SK-N-SH (cell line): ENCODE measurements around the gene C3orf20. TPM values are rescaled to one million over a fixed set of nuclear protein-coding genes. Genes with fewer than 3 reads are reported as not detected.

Experiments
- CTCF ChIA-PET: fragments of 300-600, 350-600 bp; formaldehyde crosslinking; extraction: SDS; loops from one replicate; lab custom pipeline; 2021; lab: Yijun Ruan, JAX
- POLR2A ChIA-PET: fragments of 350-600 bp; sonication (Branson Sonifier 250); formaldehyde crosslinking; extraction: SDS; loops from one replicate; lab custom pipeline; 2020; ENCODE audit warnings: antibody characterized with exemption, inconsistent platforms; lab: Yijun Ruan, JAX
- DNase-seq: peaks from one replicate; pipeline ENCODE4 v3.0.0; 2012
- H2AFZ ChIP-seq: fragments of 200-600 bp; sonication (generic); 2 replicates; pipeline ENCODE4 v1.8.1; 2016; ENCODE audit warnings: antibody characterized with exemption, mild to moderate bottlenecking, low read depth
- H3F3A ChIP-seq: fragments of 200-600 bp; sonication (generic); replicated peaks from 2 replicates; pipeline ENCODE3; 2016; ENCODE audit warnings: antibody characterized with exemption, mild to moderate bottlenecking; ENCODE audit not compliant: insufficient read depth
- H3K27ac ChIP-seq, 2 experiments: fragments of 200-500 bp in 1 of 2; fragments of 200-600 bp in 1 of 2; sonication (Bioruptor generic) in 1 of 2; sonication (generic), shearing (Covaris generic) in 1 of 2; 2 replicates each; pipeline versions ENCODE4 v1.5.1 to v1.6.1; 2014 to 2016; ENCODE audit warnings: low read depth in 2 of 2, inconsistent platforms in 1 of 2, low read length in 1 of 2, mild to moderate bottlenecking in 1 of 2, mixed read lengths in 1 of 2
- H3K27me3 ChIP-seq: fragments of 200-600 bp; sonication (generic), shearing (Covaris generic); 2 replicates; pipeline ENCODE4 v1.6.1; 2016; ENCODE audit warnings: mixed run types; ENCODE audit not compliant: insufficient read depth
- H3K36me3 ChIP-seq, 2 experiments: fragments of 200-500 bp in 1 of 2; fragments of 200-600 bp in 1 of 2; sonication (Bioruptor generic) in 1 of 2; sonication (generic) in 1 of 2; replicated peaks in 1 of 2; 2 replicates each; pipeline versions ENCODE3 to v1.5.1; 2014 to 2016; ENCODE audit warnings: low read length in 1 of 2, mild to moderate bottlenecking in 1 of 2; ENCODE audit not compliant: insufficient read depth in 2 of 2, control insufficient read depth in 1 of 2
- H3K4me1 ChIP-seq, 2 experiments: fragments of 200-500 bp in 1 of 2; fragments of 200-600 bp in 1 of 2; sonication (Bioruptor generic) in 1 of 2; sonication (generic), shearing (Covaris generic) in 1 of 2; 2 replicates each; pipeline versions ENCODE4 v1.5.1 to v1.6.1; 2014 to 2016; ENCODE audit warnings: low read depth in 1 of 2, low read length in 1 of 2, mixed run types in 1 of 2; ENCODE audit not compliant: insufficient read depth in 2 of 2, control insufficient read depth in 1 of 2
- H3K4me2 ChIP-seq: fragments of 200-600 bp; sonication (generic), shearing (Covaris generic); 2 replicates; pipeline ENCODE4 v1.6.1; 2017; ENCODE audit warnings: mixed run types
- H3K4me3 ChIP-seq, 2 experiments: fragments of 200-500 bp in 1 of 2; fragments of 200-600 bp in 1 of 2; sonication (Bioruptor generic) in 1 of 2; sonication (generic), shearing (Covaris generic) in 1 of 2; 2 replicates each; pipeline versions ENCODE4 v1.5.1 to v1.8.1; 2014 to 2016; ENCODE audit warnings: low read depth in 2 of 2, inconsistent platforms in 1 of 2, low read length in 1 of 2, mild to moderate bottlenecking in 1 of 2, mixed read lengths in 1 of 2, moderate library complexity in 1 of 2
- H3K79me2 ChIP-seq: fragments of 200-600 bp; sonication (generic); 2 replicates; pipeline ENCODE4 v1.8.1; 2017; ENCODE audit warnings: mild to moderate bottlenecking; ENCODE audit not compliant: insufficient read depth
- H3K9ac ChIP-seq: fragments of 200-600 bp; sonication (generic); 2 replicates; pipeline ENCODE4 v1.6.1; 2017; ENCODE audit warnings: mixed run types
- H3K9me2 ChIP-seq: fragments of 200-600 bp; sonication (generic); 2 replicates; pipeline ENCODE4 v1.6.1; 2017; ENCODE audit warnings: mixed run types
- H3K9me3 ChIP-seq: fragments of 200-600 bp; sonication (generic); 2 replicates; pipeline ENCODE4 v1.6.1; 2017; ENCODE audit warnings: mixed run types, mild to moderate bottlenecking, moderate library complexity
- H4K20me1 ChIP-seq: fragments of 200-600 bp; sonication (generic); 2 replicates; pipeline ENCODE4 v1.6.1; 2017; ENCODE audit warnings: mild to moderate bottlenecking, mixed run types; ENCODE audit not compliant: insufficient read depth
- CHD2 ChIP-seq: fragments of 150-350 bp; IDR thresholded peaks from 2 replicates; pipeline ENCODE4 v1.6.1; 2018; ENCODE audit warnings: low read length; ENCODE audit not compliant: partially characterized antibody
- ELF1 ChIP-seq: IDR thresholded peaks from 2 replicates; pipeline ENCODE4 v1.4.0; 2012
- FOXM1 ChIP-seq: IDR thresholded peaks from 2 replicates; pipeline ENCODE4 v1.4.0; 2012; ENCODE audit warnings: low read depth, mild to moderate bottlenecking
- GABPA ChIP-seq: IDR thresholded peaks from 2 replicates; pipeline ENCODE4 v1.4.0; 2012; ENCODE audit warnings: low read depth, mild to moderate bottlenecking
- MEF2A ChIP-seq: IDR thresholded peaks from 2 replicates; pipeline ENCODE4 v1.4.0; 2012; ENCODE audit warnings: low read depth, borderline replicate concordance
- NFIC ChIP-seq: IDR thresholded peaks from 2 replicates; pipeline ENCODE4 v1.4.0; 2012; ENCODE audit warnings: borderline replicate concordance
- NRF1 ChIP-seq: IDR thresholded peaks from 2 replicates; pipeline ENCODE4 v1.6.1; 2012; ENCODE audit warnings: low read depth, mild to moderate bottlenecking, low read length
- POLR2AphosphoS5 ChIP-seq: IDR thresholded peaks from 2 replicates; pipeline ENCODE4 v1.6.1; 2012; ENCODE audit warnings: low read depth, low read length
- RAD21 ChIP-seq: IDR thresholded peaks from 2 replicates; pipeline ENCODE4 v1.6.1; 2012; ENCODE audit warnings: mild to moderate bottlenecking, low read length
- RCOR1 ChIP-seq: fragments of 150-350 bp; IDR thresholded peaks from 2 replicates; pipeline ENCODE4 v1.6.1; 2017; ENCODE audit warnings: antibody characterized with exemption, low read length
- YY1 ChIP-seq: IDR thresholded peaks from 2 replicates; pipeline ENCODE4 v1.4.0; 2012; ENCODE audit warnings: low read depth, mild to moderate bottlenecking
- WGBS: methylation state at CpG from one replicate; pipeline ENCODE4 v1.1.6; 2017; ENCODE audit warnings: low lambda C conversion rate; 5-methylcytosine and 5-hydroxymethylcytosine counted together
- polyA plus RNA-seq, 3 experiments: library from polyadenylated mRNA; depleted of rRNA; stranded (reverse); fragments of >200 nt; gene quantifications; 2 replicates each; pipeline ENCODE4 v1.2.3, GENCODE V29; 2012
- TF ChIP-seq, protein P1 (sequence below): IDR thresholded peaks from 2 replicates; pipeline ENCODE4 v1.4.0; 2012; ENCODE audit warnings: low read depth
- TF ChIP-seq, protein P2 (sequence below): IDR thresholded peaks from 2 replicates; pipeline ENCODE4 v1.4.0; 2012; ENCODE audit warnings: low read depth, borderline replicate concordance
- TF ChIP-seq, protein P3 (sequence below): IDR thresholded peaks from 2 replicates; pipeline ENCODE4 v1.6.1; 2012; ENCODE audit warnings: mild to moderate bottlenecking, low read depth, low read length, moderate library complexity
- TF ChIP-seq, protein P4 (sequence below): IDR thresholded peaks from 2 replicates; pipeline ENCODE4 v1.4.0; 2012; ENCODE audit warnings: low read depth, borderline replicate concordance

Gene C3orf20
- polyA plus RNA-seq, 1 of the 3 experiments (the other 2 are of a cell fraction), result not detected

DNA sequence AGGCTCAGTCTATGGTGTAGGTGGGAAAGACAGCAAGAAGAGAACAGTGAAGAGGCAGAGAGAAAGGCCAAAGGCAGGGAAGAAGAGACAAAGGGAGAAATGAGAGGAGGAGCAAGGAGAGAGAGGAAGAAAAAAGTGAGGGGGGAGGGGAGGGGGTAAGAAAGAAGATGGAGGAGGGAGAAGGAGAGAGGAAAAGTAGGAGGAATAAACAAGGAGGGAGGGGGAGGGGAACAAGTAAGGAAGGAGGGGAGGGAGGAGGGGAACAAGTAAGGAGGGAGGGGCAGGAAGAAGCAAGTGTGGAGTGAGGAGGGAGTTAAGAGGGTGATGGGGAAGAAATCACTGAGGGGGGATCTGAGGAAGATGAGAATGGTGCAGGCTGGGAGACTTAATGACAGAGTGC lies 98.3 kb downstream of the C3orf20 start:
- Histone ChIP-seq H3K4me1 (no peaks in the 10 kb centered on the region), H3K27ac (no peak overlapping the region), H4K20me1 (no peaks in the 10 kb centered on the region), H3K9me3 (no peaks in the 10 kb centered on the region), H3K4me3 (no peak overlapping the region), H3F3A (no peaks in the 10 kb centered on the region), H3K79me2 (no peaks in the 10 kb centered on the region), H3K9me2 (no peaks in the 10 kb centered on the region), H3K27me3 (no peaks in the 10 kb centered on the region)
- POLR2A ChIA-PET, result no interaction called here
- TF ChIP-seq CHD2 (no peak), FOXM1 (no peak), NRF1 (no peak), POLR2AphosphoS5 (no peak), NFIC (no peak), GABPA (no peak), MEF2A (no peak)
- TF ChIP-seq, protein P1, sequence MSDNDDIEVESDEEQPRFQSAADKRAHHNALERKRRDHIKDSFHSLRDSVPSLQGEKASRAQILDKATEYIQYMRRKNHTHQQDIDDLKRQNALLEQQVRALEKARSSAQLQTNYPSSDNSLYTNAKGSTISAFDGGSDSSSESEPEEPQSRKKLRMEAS, result no peak
- TF ChIP-seq, all 33 proteins: peak for 0
- CTCF ChIA-PET, result no interaction called here
- H3K36me3 ChIP-seq, result no peaks in the 10 kb centered on the region
- DNase-seq, result no peak
- no peak overlapping the region for H2AFZ ChIP-seq
- no peak overlapping the region for H3K9ac ChIP-seq
- H3K4me2 ChIP-seq, result no peak overlapping the region

DNA sequence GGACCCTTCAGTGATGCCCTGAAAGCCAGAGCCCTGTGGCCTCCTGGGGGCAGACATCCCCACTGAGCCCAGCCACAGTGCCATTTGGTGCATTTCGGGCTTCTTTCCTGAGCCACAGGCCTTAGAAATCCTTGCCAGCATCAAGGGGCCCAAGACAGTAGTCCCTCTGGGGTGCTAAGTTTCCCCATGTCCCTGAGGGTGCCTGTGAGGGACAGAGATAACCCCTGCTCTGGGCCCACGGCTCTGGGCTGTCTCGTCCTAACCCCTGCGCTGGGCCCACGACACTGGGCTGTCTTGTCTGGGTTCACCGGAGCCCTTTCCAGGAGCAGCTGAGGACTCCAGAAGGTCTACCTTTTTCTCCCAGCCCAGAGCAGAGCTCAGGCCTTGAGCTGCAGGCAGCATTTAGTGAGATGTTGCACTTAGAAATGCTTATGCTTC lies 98.8 kb downstream of the C3orf20 start:
- Histone ChIP-seq H3K4me1 (no peaks in the 10 kb centered on the region), H3K36me3 (no peaks in the 10 kb centered on the region), H3K9me3 (0 out of 2 replicates have a peak, but pooled peaks cover 1% of the 10 kb centered on the region), H2AFZ (no peak overlapping the region), H4K20me1 (no peaks in the 10 kb centered on the region), H3K9ac (no peak overlapping the region), H3K9me2 (no peaks in the 10 kb centered on the region), H3K27me3 (no peaks in the 10 kb centered on the region), H3K4me3 (no peak overlapping the region), H3K27ac (no peak overlapping the region), H3F3A (no peaks in the 10 kb centered on the region), H3K4me2 (no peak overlapping the region), H3K79me2 (no peaks in the 10 kb centered on the region)
- DNase-seq, result no peak
- POLR2A ChIA-PET, result no interaction called here
- no CpG with 5 or more reads among the region's 6 CpGs for WGBS
- TF ChIP-seq, protein P2, sequence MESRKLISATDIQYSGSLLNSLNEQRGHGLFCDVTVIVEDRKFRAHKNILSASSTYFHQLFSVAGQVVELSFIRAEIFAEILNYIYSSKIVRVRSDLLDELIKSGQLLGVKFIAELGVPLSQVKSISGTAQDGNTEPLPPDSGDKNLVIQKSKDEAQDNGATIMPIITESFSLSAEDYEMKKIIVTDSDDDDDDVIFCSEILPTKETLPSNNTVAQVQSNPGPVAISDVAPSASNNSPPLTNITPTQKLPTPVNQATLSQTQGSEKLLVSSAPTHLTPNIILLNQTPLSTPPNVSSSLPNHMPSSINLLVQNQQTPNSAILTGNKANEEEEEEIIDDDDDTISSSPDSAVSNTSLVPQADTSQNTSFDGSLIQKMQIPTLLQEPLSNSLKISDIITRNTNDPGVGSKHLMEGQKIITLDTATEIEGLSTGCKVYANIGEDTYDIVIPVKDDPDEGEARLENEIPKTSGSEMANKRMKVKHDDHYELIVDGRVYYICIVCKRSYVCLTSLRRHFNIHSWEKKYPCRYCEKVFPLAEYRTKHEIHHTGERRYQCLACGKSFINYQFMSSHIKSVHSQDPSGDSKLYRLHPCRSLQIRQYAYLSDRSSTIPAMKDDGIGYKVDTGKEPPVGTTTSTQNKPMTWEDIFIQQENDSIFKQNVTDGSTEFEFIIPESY, result no peak
- no peak for TF ChIP-seq RCOR1
- TF ChIP-seq RAD21, result no peak
- TF ChIP-seq, protein P3, sequence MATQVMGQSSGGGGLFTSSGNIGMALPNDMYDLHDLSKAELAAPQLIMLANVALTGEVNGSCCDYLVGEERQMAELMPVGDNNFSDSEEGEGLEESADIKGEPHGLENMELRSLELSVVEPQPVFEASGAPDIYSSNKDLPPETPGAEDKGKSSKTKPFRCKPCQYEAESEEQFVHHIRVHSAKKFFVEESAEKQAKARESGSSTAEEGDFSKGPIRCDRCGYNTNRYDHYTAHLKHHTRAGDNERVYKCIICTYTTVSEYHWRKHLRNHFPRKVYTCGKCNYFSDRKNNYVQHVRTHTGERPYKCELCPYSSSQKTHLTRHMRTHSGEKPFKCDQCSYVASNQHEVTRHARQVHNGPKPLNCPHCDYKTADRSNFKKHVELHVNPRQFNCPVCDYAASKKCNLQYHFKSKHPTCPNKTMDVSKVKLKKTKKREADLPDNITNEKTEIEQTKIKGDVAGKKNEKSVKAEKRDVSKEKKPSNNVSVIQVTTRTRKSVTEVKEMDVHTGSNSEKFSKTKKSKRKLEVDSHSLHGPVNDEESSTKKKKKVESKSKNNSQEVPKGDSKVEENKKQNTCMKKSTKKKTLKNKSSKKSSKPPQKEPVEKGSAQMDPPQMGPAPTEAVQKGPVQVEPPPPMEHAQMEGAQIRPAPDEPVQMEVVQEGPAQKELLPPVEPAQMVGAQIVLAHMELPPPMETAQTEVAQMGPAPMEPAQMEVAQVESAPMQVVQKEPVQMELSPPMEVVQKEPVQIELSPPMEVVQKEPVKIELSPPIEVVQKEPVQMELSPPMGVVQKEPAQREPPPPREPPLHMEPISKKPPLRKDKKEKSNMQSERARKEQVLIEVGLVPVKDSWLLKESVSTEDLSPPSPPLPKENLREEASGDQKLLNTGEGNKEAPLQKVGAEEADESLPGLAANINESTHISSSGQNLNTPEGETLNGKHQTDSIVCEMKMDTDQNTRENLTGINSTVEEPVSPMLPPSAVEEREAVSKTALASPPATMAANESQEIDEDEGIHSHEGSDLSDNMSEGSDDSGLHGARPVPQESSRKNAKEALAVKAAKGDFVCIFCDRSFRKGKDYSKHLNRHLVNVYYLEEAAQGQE, result no peak
- TF ChIP-seq, protein P1, result no peak
- no peak for TF ChIP-seq ELF1
- no peak for TF ChIP-seq YY1
- TF ChIP-seq, protein P4, sequence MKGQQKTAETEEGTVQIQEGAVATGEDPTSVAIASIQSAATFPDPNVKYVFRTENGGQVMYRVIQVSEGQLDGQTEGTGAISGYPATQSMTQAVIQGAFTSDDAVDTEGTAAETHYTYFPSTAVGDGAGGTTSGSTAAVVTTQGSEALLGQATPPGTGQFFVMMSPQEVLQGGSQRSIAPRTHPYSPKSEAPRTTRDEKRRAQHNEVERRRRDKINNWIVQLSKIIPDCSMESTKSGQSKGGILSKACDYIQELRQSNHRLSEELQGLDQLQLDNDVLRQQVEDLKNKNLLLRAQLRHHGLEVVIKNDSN, result no peak
- no peak for TF ChIP-seq MEF2A
- no peak for TF ChIP-seq CHD2
- CTCF ChIA-PET, result no interaction called here
